HPDE6-E6E7 (cell line): Measurements from ENCODE around the gene CTR9.
"Not testable (repeated sequence)": the region's sequence is repeated elsewhere in the genome, so short reads cannot be mapped to it uniquely, and the experiment has no call there.

Source experiments
- DNase-seq: peaks from one replicate; pipeline ENCODE4 v3.0.0; 2011; ENCODE audit warnings: missing footprints; ENCODE audit errors: extremely low spot score

The CTR9 gene

GRCh38 chr11:10822491-10822890 is 71.4 kb downstream of the CTR9 start:
- not testable (repeated sequence) for DNase-seq

- DNase-seq, result no peak
Measured at GRCh38 chr11:10823152-10823579, 72.1 kb downstream of the CTR9 start.

- no peak for DNase-seq
Measured at GRCh38 chr11:10824888-10825287, 73.8 kb downstream of the CTR9 start.

- no peak for DNase-seq
Measured at GRCh38 chr11:10828402-10828801, 77.4 kb downstream of the CTR9 start.

- DNase-seq, result no peak
Measured at GRCh38 chr11:10829139-10829538, 78.1 kb downstream of the CTR9 start.
